Measurements from ENCODE around the gene CATSPERZ.

CATSPERZ gene

DNA sequence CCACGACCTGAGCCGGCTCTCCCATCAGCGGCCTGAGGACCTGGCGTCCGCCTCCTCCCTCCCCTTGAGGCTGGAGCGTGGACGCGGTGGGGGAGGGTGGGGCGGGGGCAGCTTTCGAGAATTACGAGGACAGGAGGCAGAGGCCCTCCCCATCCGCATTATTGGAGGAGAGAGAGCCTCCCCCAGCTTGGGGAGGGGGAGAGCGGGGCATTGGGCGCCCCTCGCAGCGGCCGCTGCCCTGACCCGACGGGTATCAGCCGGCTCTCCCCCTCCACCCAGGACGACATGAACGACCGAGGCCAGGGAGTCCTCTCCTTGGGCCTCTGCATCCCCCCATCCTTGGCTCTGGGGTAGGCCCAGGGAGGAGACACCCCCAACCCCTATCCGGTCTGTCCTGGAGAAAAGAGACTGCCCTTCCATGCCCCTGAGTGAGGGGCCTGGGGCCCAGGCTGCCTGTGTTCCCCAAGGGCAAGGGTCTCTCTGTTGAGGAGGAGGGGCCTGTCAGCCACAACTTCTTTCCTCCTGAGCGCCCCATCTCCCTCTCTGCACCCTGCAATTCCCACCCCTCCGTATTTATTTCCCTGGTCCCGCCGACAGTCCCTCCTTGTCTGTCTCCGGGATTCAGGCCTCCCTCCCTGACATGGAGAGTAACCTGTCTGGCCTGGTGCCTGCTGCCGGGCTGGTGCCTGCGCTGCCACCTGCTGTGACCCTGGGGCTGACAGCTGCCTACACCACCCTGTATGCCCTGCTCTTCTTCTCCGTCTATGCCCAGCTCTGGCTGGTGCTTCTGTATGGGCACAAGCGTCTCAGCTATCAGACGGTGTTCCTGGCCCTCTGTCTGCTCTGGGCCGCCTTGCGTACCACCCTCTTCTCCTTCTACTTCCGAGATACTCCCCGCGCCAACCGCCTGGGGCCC, 14.0 kb upstream of the CATSPERZ start:
- DNase-seq (ENCODE audit: low read depth) = no peak

DNA sequence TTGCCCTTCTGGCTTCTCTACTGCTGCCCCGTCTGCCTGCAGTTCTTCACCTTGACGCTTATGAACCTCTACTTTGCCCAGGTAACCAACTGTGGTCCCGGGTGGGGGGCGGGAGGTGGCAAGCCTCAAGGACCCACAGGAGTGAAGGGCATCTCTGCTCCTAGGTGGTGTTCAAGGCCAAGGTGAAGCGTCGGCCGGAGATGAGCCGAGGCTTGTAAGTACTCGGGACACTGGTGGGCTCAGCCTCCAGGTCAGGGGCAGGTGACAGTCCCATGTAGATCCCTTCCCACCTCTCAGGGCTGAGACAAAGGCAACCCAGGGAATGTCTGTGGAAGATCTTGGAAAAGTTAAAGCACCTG, 13.4 kb upstream of the CATSPERZ start:
- no peak for DNase-seq (ENCODE audit: low read depth)

DNA sequence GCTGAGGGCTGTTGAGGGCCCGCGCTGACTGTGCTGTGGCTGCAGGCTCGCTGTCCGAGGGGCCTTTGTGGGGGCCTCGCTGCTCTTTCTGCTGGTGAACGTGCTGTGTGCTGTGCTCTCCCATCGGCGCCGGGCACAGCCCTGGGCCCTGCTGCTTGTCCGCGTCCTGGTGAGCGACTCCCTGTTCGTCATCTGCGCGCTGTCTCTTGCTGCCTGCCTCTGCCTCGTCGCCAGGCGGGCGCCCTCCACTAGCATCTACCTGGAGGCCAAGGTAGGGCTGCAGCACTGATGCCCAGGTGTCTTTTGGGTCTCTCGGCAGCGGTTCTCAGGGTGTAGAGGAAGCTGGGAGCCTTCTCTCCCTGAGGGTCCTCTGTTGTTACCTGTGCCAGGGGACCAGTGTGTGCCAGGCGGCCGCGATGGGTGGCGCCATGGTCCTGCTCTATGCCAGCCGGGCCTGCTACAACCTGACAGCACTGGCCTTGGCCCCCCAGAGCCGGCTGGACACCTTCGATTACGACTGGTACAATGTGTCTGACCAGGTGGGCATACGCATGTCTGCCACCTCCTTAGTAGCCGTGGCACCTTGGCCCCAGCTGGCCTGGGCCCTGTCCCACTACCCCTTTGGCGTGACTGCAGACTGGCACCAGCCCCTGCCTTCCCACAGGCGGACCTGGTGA, 12.3 kb upstream of the CATSPERZ start:
- DNase-seq (ENCODE audit: low read depth) = no peak

GRCh38 chr11:64288353-64288750, 11.8 kb upstream of the CATSPERZ start:
- DNase-seq (ENCODE audit: low read depth) = no peak

DNA sequence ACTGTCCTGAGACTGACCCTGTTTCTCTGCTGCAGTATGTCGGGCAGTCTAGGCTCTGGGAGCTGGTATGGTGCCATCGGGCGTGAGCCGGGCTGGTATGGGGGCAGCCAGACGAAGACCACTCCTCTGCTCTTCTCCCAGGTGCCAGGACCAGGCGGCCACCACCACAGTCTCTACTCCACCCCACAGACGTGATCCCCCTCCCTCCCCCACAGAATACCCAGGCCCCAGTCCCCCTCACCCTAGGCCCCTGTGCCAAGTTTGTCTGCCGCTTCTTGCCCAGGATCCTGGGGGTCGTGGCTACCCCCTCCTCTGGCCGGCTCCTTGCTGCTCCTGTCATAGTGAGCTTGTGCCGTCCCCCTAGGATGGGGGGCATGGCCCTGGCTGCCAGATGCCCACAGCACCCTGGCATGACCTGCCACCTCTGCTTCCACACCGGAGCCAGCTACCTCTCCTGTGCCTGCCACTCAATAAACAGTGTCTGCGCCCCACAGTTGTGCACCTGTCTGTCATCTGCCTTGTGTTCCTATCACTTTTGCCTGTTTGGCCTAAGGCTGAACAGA, 11.1 kb upstream of the CATSPERZ start:
- DNase-seq (ENCODE audit: low read depth) = no peak

GRCh38 chr11:64290352-64291261, 9.6 kb upstream of the CATSPERZ start:
- DNase-seq (ENCODE audit: low read depth) = no peak

GRCh38 chr11:64291262-64291751, 8.9 kb upstream of the CATSPERZ start, which contains the start of gene KCNK4:
Gene KCNK4 (plus strand): TSS chr11:64291302. CDS start chr11:64293019, 1,717 bp downstream.
- DNase-seq (ENCODE audit: low read depth) = no peak

GRCh38 chr11:64291752-64292459, 8.3 kb upstream of the CATSPERZ start:
- DNase-seq (ENCODE audit: low read depth) = no peak

- DNase-seq (ENCODE audit: low read depth) = no peak
Observed at GRCh38 chr11:64292460-64293254, 7.5 kb upstream of the CATSPERZ start.

DNA sequence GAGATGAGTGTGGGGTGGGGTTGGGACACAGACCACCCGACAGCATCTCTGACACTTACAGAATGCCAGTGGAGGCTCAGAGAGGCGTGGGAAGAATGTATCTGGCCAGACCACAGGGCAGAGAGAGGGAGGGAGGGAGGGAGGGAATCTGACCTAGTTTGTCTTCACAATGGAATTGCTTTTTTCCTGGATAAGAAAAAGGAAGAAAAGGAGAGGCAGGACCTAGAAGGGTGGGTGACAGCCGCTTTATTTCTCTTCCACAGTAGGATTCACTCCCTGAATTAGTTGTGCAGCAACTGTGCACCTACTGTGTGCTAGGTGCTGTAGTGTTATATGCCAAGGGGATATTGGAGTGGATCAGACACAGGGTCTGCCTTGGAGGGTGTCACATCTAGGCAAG, 5.4 kb upstream of the CATSPERZ start:
- DNase-seq (ENCODE audit: low read depth) = no peak

GRCh38 chr11:64295760-64296159, 4.4 kb upstream of the CATSPERZ start:
- no peak for DNase-seq (ENCODE audit: low read depth)

- DNase-seq (ENCODE audit: low read depth) = no peak
Observed at GRCh38 chr11:64296236-64296635, 3.9 kb upstream of the CATSPERZ start.

- DNase-seq (ENCODE audit: low read depth) = no peak
Observed at GRCh38 chr11:64296830-64297698, 3.1 kb upstream of the CATSPERZ start.

DNA sequence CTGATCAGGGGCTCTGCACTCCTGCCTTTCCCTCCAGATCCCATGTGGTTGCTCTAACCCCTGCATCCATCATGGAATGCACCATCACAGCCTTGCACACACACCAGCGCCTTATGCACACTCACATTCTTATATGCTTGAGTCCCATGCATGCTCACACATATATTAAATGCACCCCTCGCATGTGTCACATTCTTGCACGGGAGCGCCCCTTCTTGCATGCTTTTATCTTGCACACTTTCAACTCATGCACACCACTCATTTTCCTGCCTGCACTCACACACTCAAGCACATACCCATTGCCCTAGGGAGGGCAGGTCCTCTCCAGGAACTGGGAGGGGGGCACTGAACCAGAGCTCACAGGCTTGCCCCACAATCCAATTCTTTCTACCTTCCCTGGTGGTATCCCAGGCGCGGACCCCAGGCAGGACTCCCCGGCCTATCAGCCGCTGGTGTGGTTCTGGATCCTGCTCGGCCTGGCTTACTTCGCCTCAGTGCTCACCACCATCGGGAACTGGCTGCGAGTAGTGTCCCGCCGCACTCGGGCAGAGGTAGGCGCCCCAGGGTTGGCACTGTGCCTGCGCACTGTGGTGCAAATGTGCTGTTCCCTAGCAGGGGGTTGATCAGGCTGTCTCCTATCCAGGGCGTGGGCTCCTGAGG, 2.3 kb upstream of the CATSPERZ start:
- no peak for DNase-seq (ENCODE audit: low read depth)

DNA sequence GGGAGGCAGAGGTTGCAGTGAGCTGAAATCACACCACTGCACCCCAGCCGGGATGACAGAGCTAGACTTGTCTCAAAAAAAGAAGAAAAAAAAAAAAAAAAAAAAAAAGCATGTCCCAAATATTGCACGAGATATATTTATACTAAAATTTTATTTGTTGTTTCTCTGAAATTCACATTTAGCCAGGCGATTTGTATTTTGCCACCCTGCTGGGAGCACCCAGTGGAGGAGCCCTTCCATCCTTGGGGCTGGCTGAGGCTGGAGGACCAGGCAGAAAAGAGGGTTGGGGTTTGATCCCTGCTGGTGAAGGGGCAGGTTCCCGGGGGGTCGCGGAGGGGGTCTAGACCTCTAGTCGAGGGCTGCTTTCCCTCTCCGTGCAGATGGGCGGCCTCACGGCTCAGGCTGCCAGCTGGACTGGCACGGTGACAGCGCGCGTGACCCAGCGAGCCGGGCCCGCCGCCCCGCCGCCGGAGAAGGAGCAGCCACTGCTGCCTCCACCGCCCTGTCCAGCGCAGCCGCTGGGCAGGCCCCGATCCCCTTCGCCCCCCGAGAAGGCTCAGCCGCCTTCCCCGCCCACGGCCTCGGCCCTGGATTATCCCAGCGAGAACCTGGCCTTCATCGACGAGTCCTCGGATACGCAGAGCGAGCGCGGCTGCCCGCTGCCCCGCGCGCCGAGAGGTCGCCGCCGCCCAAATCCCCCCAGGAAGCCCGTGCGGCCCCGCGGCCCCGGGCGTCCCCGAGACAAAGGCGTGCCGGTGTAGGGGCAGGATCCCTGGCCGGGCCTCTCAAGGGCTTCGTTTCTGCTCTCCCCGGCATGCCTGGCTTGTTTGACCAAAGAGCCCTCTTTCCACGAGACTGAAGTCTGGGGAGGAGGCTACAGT, 952 bp upstream of the CATSPERZ start:
- no peak for DNase-seq (ENCODE audit: low read depth)

- no peak for DNase-seq (ENCODE audit: low read depth)
Observed at GRCh38 chr11:64303109-64304031, 3.2 kb downstream of the CATSPERZ start.

DNA sequence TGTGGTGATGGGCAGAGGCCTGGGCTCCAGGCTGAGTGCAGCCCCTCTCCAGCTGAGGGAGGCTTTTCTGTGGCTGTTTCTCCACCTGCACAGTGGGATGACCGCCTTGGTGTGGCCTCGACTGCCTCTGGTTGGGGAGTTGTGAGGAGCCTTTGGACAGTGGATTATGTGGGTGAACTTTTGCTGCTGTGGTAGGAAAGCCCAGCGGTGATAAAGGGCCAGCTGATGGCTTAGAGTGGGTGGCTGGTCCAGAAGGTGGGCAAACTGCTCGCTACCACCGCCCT, 3.8 kb downstream of the CATSPERZ start:
- DNase-seq (ENCODE audit: low read depth) = no peak
